HCT116 (cell line): ENCODE measurements around the gene PCCA.

Experiments
- EZH2 ChIP-seq: fragments of 200-600 bp; sonication (generic); IDR thresholded peaks from 2 replicates; pipeline ENCODE4 v1.6.1; 2017; ENCODE audit warnings: antibody characterized with exemption, mixed run types
- TF ChIP-seq, protein P1 (sequence below), 3 experiments: fragments of 200-600 bp in 1 of 3; sonication (generic) in 1 of 3; IDR thresholded peaks in 2 of 3; conservative IDR thresholded peaks in 1 of 3; 2 replicates each; pipeline ENCODE4 v1.5.1; 2012 to 2017; ENCODE audit warnings: low read depth in 2 of 3, low read length in 2 of 3, antibody characterized with exemption in 1 of 3, borderline replicate concordance in 1 of 3, control low read depth in 1 of 3, mild to moderate bottlenecking in 1 of 3, mixed read lengths in 1 of 3, mixed run types in 1 of 3, moderate library complexity in 1 of 3; ENCODE audit not compliant: insufficient read depth in 1 of 3

DNA sequence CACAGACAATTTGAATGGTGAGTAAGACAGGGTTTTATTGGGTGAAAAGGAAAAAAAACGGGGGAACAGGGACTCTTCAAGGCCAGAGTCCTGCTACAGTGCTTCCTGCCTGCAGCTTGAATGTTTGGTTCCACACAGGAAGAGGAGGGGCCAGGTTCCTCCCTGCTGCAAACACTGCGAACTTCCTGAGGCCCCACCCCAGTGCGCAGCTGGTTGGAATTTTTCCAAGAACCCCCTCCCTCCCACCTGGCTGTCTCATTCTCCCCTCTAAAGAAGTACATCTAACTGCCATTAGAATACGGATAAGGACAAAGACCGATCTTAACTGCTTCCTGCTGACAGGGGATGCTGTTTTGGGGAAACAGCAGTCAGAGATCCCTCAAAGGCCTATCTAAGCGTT lies 314.8 kb downstream of the PCCA start:
- no peak for TF ChIP-seq EZH2
- TF ChIP-seq, protein P1, sequence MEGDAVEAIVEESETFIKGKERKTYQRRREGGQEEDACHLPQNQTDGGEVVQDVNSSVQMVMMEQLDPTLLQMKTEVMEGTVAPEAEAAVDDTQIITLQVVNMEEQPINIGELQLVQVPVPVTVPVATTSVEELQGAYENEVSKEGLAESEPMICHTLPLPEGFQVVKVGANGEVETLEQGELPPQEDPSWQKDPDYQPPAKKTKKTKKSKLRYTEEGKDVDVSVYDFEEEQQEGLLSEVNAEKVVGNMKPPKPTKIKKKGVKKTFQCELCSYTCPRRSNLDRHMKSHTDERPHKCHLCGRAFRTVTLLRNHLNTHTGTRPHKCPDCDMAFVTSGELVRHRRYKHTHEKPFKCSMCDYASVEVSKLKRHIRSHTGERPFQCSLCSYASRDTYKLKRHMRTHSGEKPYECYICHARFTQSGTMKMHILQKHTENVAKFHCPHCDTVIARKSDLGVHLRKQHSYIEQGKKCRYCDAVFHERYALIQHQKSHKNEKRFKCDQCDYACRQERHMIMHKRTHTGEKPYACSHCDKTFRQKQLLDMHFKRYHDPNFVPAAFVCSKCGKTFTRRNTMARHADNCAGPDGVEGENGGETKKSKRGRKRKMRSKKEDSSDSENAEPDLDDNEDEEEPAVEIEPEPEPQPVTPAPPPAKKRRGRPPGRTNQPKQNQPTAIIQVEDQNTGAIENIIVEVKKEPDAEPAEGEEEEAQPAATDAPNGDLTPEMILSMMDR (IDR thresholded peaks at IDR 0.05 in 2 of 3, conservative IDR thresholded peaks at IDR 0.05 in 1 of 3; ENCODE audit: borderline replicate concordance in 1 of 3, insufficient read depth in 1 of 3, low read depth in 2 of 3, low read length in 2 of 3), result no peak
